Panc1 (cell line): ENCODE data around the gene UHRF2.

Experiments used
- POLR2AphosphoS5 ChIP-seq: IDR thresholded peaks from 2 replicates; pipeline ENCODE4 v1.6.1; 2012; ENCODE audit warnings: mild to moderate bottlenecking, low read depth, low read length, moderate library complexity
- TCF7L2 ChIP-seq: IDR thresholded peaks from 2 replicates; pipeline ENCODE4 v1.6.1; 2011; ENCODE audit warnings: mild to moderate bottlenecking, low read depth, low read length, inconsistent platforms
- TF ChIP-seq, protein P1 (sequence below): fragments of 450-650 bp; IDR thresholded peaks from 2 replicates; pipeline ENCODE4 v1.5.1; 2017; ENCODE audit warnings: mild to moderate bottlenecking
- TF ChIP-seq, protein P2 (sequence below), 2 experiments: IDR thresholded peaks; 2 replicates each; pipeline ENCODE4 v1.6.1; 2011 to 2012; ENCODE audit warnings: low read depth in 2 of 2, control low read depth in 1 of 2, low read length in 1 of 2, mild to moderate bottlenecking in 1 of 2, moderate library complexity in 1 of 2; ENCODE audit not compliant: insufficient read depth in 1 of 2

DNA sequence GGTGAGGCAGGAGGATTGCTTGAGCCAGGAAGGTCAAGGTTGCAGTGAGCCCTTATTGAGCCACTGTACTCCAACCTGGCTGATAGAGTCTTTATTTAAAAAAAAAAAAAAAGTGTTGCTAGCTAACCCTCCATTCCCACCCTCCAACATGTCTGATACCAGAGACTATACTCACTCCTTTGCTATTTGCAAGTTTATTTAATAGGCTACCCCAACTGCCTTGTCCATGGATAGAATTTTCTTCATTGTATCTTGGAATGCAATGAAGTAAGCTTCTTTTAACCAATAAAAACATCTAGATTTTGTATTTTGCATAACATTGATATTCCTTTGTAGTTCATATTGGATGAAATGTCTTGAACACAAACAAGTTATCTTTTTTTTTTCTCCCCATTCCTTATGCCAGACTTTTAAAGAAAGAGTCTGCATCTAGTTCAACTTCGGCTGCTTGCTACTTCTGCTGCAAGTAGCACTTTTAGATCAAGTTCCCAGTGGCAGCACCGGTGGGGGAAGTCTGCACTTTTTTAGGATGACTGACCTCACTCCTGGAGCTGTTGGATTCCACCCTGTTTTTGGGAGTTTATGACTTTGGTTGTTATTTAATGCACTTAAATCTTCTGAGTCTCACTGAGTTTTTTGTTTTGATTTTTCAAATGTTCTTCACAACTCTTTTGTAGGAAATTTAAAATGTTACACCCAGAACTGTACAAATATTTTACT is 112.5 kb downstream of the UHRF2 start:
- TF ChIP-seq, protein P1, sequence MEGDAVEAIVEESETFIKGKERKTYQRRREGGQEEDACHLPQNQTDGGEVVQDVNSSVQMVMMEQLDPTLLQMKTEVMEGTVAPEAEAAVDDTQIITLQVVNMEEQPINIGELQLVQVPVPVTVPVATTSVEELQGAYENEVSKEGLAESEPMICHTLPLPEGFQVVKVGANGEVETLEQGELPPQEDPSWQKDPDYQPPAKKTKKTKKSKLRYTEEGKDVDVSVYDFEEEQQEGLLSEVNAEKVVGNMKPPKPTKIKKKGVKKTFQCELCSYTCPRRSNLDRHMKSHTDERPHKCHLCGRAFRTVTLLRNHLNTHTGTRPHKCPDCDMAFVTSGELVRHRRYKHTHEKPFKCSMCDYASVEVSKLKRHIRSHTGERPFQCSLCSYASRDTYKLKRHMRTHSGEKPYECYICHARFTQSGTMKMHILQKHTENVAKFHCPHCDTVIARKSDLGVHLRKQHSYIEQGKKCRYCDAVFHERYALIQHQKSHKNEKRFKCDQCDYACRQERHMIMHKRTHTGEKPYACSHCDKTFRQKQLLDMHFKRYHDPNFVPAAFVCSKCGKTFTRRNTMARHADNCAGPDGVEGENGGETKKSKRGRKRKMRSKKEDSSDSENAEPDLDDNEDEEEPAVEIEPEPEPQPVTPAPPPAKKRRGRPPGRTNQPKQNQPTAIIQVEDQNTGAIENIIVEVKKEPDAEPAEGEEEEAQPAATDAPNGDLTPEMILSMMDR, result no peak
- TF ChIP-seq POLR2AphosphoS5 (no peak), TCF7L2 (no peak)
- TF ChIP-seq, protein P2, sequence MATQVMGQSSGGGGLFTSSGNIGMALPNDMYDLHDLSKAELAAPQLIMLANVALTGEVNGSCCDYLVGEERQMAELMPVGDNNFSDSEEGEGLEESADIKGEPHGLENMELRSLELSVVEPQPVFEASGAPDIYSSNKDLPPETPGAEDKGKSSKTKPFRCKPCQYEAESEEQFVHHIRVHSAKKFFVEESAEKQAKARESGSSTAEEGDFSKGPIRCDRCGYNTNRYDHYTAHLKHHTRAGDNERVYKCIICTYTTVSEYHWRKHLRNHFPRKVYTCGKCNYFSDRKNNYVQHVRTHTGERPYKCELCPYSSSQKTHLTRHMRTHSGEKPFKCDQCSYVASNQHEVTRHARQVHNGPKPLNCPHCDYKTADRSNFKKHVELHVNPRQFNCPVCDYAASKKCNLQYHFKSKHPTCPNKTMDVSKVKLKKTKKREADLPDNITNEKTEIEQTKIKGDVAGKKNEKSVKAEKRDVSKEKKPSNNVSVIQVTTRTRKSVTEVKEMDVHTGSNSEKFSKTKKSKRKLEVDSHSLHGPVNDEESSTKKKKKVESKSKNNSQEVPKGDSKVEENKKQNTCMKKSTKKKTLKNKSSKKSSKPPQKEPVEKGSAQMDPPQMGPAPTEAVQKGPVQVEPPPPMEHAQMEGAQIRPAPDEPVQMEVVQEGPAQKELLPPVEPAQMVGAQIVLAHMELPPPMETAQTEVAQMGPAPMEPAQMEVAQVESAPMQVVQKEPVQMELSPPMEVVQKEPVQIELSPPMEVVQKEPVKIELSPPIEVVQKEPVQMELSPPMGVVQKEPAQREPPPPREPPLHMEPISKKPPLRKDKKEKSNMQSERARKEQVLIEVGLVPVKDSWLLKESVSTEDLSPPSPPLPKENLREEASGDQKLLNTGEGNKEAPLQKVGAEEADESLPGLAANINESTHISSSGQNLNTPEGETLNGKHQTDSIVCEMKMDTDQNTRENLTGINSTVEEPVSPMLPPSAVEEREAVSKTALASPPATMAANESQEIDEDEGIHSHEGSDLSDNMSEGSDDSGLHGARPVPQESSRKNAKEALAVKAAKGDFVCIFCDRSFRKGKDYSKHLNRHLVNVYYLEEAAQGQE (IDR thresholded peaks at IDR 0.05; ENCODE audit: insufficient read depth in 1 of 2, low read depth in 2 of 2, low read length in 1 of 2), result no peak
